Measurements from ENCODE around the gene SYPL1.

SYPL1 gene

DNA sequence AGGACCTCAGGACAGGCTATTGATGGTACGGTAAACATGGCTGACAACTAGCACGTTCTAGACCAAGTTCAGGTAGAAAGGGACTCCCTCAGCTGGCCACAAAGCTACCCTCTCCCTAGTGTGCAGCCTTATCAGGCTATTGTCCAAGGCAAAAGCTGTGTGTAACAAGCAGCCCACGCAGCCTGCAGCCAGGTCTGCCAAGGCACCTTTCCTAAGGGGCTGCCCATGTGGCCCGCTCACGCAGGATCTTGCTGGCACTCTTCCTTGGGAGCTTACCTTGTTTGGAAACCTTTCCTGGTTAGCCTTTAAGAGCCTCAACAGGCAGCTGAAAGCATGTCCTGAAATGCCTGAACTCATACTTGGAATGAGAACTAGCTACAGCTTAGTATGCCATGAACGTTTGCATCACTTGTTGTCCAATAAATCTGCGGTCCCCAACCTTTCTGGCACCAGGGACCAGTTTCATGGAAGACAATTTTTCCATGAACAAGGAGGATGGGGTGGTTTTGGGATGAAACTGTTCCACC lies 51.7 kb downstream of the SYPL1 start:
- CTCF ChIA-PET = interaction anchor here (1.2 to 2.6 kb wide), 5 partner anchors 89 to 106 kb away, joined by 3 to 24 read pairs (median 5); no protein-coding TSS in a partner anchor
- no peak for DNase-seq (ENCODE audit: low read depth, low spot score)
- no peak overlapping the region for H3K4me3 ChIP-seq (ENCODE audit: low read depth, low read length)
- POLR2A ChIA-PET = no interaction called here
- no peak for TF ChIP-seq CTCF (IDR thresholded peaks at IDR 0.05; ENCODE audit: insufficient read depth, low read length, missing control alignments)

DNA sequence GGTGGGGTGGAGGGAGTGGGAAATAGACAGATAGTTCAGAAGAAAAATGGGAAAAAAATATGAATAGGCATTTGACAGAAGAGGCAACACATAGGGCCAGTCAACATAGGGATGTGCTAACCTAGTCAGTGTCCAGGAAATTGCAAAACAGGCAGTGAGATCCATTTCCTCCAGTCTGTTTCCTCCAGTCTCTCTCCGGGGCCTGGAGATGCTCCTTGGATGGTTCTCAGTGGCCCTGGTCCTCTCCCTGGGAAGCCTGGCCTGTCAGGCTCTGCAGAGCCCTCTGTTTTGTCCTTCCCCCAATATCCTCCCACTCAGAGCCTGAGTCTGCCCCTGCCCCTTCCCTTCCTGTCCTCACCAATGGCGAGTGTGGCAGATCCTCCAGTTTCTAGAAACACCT lies 52.6 kb downstream of the SYPL1 start:
- DNase-seq (ENCODE audit: low read depth, low spot score) = no peak
- ChIA-PET POLR2A (no interaction called here), CTCF (interaction anchor here (2.8 to 10.4 kb wide), 4 partner anchors 12 to 106 kb away, joined by 11 to 400 read pairs (median 56); no protein-coding TSS in a partner anchor)
- no peak overlapping the region for H3K4me3 ChIP-seq (ENCODE audit: low read depth, low read length)
- TF ChIP-seq CTCF (IDR thresholded peaks at IDR 0.05; ENCODE audit: insufficient read depth, low read length, missing control alignments) = no peak

DNA sequence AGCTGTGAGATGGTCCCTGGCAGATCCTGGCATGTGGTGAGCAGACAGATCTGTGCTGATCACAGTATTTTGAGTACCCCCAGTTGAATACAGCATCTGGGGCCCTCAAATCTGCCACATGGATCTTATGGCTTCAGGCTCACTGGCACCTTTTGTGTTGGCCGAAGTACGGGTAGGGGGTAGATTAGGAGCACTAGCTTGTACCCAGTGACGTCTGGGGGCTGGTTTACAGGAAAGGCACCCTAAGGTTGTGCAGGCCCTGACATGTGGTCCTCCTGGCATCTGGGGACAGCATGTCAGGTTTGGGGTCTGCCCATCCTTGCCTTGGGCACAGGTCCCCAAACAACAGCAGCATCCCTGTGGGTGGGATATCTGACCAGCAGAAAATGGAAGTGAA lies 53.2 kb downstream of the SYPL1 start:
- no peak for DNase-seq (ENCODE audit: low read depth, low spot score)
- no peak for TF ChIP-seq CTCF (IDR thresholded peaks at IDR 0.05; ENCODE audit: insufficient read depth, low read length, missing control alignments)
- POLR2A ChIA-PET = no interaction called here
- H3K4me3 ChIP-seq (ENCODE audit: low read depth, low read length) = no peak overlapping the region
- CTCF ChIA-PET = interaction anchor here (1.1 to 10.4 kb wide), 8 partner anchors 11 to 112 kb away, joined by 3 to 400 read pairs (median 15); no protein-coding TSS in a partner anchor

GRCh38 chr7:106057962-106058927 lies 53.9 kb downstream of the SYPL1 start:
- no peak for DNase-seq (ENCODE audit: low read depth, low spot score)
- no peak for TF ChIP-seq CTCF (IDR thresholded peaks at IDR 0.05; ENCODE audit: insufficient read depth, low read length, missing control alignments)
- POLR2A ChIA-PET = no interaction called here
- no peak overlapping the region for H3K4me3 ChIP-seq (ENCODE audit: low read depth, low read length)
- CTCF ChIA-PET = interaction anchor here (0.7 to 10.4 kb wide), 17 partner anchors 8 to 124 kb away, joined by 3 to 400 read pairs (median 7); partner anchors contain the start of gene SYPL1

- no peak for TF ChIP-seq CTCF (IDR thresholded peaks at IDR 0.05; ENCODE audit: insufficient read depth, low read length, missing control alignments)
- no peak overlapping the region for H3K4me3 ChIP-seq (ENCODE audit: low read depth, low read length)
- DNase-seq (ENCODE audit: low read depth, low spot score) = no peak
- CTCF ChIA-PET = interaction anchor here (0.6 to 10.4 kb wide), 23 partner anchors 9 to 388 kb away, joined by 3 to 400 read pairs (median 4); partner anchors contain the start of gene SYPL1
- POLR2A ChIA-PET = no interaction called here
These were observed 54.7 kb downstream of the SYPL1 start for GRCh38 chr7:106057204-106057961.

Measured in AG04449 (cell line).